ENCODE measurements around the gene TPGS2.
"Not testable (repeated sequence)": the region's sequence is repeated elsewhere in the genome, so short reads cannot be mapped to it uniquely, and the experiment has no call there.

TPGS2 gene

DNA sequence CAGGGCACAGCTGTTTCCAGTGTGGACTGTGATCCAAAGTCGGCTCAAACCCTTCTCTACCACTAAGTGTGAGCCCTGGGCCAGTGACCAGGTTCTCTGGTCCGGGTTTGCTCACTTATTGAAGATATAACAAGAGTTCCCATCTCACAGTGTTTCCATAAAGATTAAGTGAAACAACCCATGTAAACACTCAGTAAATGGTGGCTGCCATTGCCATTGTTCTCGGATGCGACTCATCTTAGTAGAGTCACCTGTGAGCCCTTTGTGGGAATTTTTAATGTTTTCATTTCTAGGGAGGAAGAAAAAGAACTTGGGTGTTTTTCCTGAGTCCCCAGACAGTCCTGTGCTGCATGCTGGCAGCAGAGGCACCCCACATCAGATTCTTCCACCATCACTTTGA lies 53.4 kb downstream of the TPGS2 start:
- DNase-seq (ENCODE audit: low read depth in 2 of 2), result no peak

DNA sequence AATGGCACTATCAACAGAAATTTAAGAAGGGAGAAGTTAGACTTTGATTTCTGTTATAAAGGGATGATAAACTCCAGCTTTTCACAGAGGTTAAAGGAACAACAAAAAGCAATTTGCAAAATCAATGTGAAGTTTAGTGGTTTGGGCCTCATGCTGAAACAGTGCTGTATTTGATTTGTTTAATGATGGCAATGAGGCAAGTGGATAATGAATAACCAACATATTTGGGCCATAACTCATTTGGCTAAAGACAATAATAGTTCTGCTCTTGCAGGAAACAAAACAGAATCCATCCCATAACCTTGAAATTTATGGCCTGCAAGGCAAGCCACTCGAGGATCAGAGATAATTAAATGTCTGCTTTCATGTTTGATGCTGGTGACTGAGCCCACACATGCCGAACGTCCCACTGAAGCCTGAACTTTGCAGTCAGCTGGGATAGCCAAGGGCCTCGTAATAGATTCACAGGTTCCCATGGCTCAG lies 56.5 kb downstream of the TPGS2 start:
- DNase-seq (ENCODE audit: low read depth in 2 of 2), result no peak

DNA sequence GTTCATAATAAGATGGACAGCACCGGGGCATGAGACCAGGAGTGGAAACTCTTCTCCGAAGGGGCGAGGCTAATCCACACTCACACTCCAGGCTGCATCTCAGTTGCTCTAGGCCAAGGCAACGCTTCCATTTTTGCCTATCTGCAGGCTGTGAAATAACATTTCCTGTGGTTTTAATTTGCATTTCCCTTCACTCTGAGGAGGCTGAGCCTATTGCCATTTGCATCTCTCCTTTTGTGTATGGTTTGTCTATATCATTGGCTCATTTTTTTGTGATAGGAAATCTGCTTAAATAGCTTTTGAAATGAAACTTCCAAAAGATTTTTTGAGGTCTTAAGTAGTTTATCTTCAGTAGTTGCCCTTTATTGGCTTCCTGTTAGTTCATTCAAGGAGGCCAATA lies 57.6 kb downstream of the TPGS2 start:
- no peak for DNase-seq (ENCODE audit: low read depth in 2 of 2)

DNA sequence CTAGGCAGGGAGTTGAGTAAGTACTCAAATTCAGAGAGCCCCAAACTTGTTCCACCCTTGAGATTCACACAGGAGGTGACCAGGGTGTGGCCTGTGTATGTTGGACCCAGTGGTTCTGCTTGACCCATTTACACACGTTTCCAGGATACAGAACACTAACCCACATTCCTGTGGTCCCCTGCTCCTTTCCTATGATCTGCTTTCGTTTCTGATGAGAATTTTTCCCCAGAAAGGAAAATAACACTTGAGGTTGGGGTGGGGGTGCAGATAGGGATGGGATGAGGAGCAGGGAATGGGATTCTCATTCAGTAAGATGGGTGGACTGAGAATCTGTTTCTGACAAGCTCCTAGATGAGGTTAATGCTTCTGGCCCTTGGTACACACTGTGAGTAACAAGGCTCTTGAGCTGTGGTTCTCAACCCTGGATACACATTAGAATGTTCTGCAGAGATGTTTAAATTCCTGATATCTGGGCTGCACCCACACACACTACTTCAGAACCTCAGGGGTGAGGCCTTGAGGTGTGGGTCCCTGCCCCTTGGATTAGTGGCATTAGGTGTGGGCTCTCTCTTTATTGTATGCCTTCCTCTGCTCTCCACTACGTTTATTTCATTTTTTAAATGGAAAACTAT lies 58.4 kb downstream of the TPGS2 start:
- no peak for DNase-seq (ENCODE audit: low read depth in 2 of 2)

DNA sequence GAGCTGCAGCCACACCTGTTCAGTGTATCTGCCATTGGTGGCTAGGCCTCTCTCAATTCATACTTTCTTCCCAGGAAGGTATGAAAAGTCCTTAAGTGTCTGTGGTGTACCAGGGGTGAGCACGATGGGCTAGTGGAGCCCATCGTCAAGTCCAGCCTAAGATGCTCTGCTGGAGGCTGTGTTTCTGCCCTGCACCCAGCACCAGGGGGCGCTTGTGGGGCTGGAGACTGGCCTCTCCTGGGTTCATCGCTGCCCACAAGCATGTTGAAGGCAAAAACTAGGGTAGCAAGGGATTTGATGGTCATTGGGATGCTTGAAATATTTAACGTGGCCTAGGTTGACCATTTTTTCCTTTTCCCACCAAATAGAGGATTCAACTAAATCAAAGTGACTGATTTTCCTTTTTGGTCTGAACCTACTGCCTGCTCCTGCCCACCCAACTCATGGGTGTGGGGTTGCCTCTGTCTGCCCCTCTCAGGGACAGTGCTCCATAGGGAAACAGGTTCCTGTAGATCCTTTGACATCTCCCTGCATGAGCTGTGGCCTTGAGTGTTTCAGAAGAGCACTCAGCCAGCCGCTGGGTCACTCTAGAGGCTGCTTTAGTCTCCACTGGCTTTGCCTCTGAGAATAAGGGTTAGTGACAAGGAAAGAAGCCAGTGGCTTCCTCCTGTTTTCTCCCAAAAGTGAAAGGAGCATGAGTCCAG lies 59.0 kb downstream of the TPGS2 start:
- DNase-seq (ENCODE audit: low read depth in 2 of 2), result peak in 1 of 2 donors; percentile 12

DNA sequence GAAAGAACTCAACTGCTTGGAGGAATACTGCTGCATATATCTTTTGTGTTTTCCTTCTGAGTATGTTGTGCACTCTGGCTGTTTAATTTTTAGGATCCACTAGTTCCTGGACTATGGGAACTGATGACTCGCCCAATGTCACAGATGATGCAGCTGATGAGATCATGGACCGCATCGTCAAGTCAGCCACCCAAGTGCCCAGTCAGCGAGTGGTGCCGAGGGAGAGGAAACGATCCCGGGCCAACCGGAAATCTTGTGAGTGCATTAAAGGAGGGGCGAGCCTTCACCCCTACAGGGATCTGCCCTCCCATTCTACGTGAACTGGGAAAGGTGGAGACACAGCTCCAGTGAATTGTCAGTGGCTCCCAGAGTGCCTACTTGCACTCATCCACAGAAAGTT lies 59.6 kb downstream of the TPGS2 start:
- DNase-seq (ENCODE audit: low read depth in 2 of 2), result no peak

DNA sequence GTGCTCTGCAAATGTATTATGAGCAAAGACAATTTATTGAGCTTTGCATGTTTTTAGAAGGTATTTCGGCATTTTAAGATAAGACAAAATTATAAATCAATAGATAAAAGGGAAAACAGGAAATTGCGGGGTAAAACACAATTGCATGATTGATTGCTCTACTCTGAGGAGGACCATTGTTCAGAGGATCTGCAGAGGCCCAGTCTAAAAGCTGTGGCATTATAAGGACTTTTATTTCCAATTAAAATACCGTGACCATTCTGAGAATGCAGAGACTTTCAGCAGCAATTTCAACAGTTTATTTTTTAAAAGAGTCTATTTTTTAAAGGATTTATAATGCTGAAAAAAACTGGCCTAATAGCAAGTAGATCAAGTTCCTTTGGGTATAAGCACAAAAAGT lies 62.0 kb downstream of the TPGS2 start:
- DNase-seq (ENCODE audit: low read depth in 2 of 2), result no peak

DNA sequence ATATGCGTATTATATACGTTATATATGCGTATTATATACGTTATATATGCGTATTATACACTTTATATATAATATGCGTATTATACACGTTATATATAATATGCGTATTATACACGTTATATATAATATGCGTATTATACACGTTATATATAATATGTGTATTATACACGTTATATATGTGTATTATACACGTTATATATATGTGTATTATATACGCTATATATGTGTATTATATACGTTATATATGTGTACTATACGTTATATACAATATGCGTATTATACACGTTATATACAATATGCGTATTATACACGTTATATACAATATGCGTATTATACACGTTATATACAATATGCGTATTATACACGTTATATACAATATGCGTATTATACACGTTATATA lies 65.8 kb downstream of the TPGS2 start:
- not testable (repeated sequence) for DNase-seq (ENCODE audit: low read depth in 2 of 2)

DNA sequence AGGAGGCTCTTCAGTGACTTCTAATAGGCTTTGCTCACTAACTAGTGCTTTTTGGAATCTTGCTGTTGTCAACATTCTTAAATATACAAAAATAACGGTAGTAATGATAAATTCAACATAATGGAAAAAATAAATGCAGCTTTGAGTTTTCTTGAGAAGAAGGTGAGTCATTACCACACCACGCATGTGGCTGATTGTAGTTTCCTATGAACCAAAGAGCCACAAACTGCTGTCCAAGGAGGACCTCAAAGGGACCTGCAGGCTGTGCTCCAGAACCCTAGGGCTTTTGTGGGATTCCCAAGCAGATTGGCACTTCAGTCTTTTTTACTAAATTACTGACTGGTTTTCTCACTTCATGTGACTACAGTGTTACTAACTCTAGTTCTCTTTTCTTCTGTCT lies 66.7 kb downstream of the TPGS2 start:
- DNase-seq (ENCODE audit: low read depth in 2 of 2), result no peak

DNA sequence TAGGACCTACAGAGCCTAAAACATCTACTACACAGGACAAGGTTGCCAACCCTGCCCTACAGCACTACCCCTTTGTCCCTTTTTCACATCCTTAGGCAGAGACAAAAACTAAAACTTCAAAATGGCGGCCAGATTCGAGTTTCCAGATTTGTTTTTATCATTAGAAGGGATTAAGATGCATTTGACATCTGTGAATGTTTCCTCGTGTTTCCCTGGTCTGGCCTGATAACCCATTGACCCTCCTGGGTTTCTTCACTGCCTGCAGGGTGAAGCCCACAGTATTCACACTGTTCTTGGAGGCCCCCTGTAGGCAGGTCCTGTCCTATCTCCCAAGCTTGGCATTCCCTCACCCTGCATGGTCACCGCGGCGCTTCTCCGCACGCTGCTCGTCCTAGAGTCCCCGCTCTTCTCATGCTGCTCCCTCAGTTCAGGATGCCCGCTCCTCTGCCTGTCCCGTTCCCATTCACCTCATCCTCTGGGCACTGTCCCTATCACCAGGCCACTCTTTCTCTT lies 67.6 kb downstream of the TPGS2 start:
- no peak for DNase-seq (ENCODE audit: low read depth in 2 of 2)

DNA sequence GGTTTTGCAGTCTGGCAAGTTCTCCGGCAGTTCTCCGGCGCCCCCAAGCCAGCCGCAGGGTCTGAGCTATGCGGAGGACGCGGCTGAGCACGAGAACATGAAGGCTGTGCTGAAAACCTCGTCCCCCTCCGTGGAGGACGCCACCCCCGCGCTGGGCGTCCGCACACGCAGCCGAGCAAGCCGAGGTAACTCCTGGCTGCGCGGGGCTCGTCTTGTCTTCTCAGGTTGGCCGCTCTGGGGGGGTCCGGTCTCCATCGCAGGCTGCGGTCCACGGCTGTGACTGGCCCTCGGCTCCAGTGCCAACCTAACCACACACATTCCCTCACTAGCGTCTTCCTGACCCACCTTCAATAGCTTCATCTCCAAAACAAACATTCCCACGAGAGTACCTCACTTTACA lies 68.2 kb downstream of the TPGS2 start:
- no peak for DNase-seq (ENCODE audit: low read depth in 2 of 2)

DNA sequence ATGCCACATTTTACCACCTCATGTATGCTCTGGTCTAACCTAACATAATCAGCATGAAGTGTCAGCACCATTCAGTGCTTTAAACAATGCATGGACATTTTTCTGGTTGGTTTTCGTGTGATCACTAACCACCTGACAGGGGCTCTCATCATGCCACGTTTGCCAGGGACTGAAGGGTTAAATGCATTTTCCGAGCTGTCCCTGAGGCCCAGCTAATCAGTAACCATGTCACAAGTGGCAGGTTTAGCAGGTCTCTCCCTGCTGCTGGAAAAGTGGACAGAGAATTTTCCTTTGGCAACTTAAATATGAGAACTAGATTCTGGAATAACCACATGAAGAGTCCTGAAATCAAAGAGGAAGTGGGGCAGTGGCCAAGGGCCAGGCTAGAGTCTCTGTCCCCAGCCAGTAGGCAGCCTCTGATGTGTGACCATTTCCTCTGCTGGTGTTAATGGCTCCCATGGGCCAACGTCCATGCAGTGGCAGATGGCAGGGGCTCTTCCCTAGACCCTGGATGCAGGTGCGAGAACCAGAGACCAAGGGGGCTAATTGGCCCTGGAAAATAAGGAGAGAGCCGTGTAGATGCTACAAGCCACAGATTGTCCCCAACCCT lies 69.5 kb downstream of the TPGS2 start:
- DNase-seq (ENCODE audit: low read depth in 2 of 2), result no peak

DNA sequence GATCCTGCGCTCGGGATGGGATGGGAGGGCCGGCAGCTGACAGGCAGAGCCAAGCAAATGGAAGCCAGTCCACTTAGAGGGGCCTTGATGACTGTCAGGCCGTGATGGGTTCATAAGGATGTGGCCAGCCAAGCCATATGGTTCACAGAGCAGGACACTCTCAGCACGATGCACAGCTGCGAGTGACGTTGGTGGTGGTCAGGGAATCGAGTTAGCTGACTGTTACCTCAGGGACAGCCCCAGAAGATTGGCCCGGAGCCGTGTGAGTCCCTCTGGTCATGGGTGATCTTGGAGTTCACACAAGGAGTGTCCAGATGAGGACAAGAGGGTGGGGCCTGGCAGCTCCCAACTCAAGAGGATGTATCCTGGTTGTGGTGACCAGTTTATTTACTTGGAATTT lies 70.2 kb downstream of the TPGS2 start:
- DNase-seq (ENCODE audit: low read depth in 2 of 2), result no peak

DNA sequence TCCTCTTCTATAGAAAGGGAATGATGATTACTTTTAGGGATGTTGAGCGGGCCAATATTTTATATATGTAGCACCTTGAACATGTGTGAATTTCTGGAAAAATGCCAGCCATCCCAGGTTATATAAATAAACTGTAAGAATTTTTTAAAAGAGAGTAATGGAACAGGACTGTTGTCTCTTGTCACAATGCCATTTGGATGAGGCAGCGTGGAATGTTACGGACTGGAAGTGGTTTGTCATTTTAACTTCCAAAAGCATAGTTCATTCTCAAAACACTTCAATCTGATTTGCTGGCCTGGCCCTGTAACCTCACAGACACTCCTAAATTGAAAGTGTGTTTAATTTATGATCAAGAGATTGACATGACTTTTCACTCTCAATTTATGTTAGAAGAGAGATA lies 70.8 kb downstream of the TPGS2 start:
- DNase-seq (ENCODE audit: low read depth in 2 of 2), result no peak

DNA sequence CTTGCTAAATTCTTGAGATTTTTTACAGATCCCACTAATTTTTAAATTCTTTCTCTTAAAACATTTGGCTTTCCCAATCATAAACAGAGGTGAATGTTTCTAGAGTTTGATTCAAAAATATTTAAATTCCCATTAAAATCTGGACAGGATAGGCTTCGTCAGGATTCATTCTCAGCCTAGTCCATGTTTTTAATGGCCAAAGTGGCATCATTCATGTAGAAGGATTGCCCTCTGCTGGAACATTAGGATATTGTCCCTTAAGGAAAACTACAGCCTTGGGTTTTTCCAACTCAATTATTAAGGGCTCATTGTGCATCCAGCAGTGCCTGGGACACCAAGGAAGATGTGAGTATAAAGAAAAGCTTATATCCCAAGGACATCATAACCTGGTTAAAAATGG lies 71.7 kb downstream of the TPGS2 start:
- no peak for DNase-seq (ENCODE audit: low read depth in 2 of 2)

DNA sequence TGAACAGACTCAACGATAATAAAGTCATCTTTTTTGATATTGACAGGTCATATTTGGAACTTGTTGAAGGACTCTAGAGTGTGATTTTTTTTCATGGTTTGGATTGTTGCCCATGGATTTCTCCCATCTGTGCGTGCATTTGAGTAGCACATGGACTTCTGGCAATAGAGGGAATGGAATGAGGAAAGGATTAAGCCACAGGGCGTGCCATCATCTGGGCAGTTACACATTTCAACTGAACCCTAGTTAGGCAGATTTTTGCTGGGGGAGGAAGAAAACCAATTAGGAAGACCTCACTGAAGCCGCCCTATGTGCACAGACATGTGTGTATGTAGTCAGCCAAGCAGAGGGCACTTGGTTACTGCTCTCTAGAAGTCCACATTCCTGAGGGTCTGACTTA lies 72.6 kb downstream of the TPGS2 start:
- DNase-seq (ENCODE audit: low read depth in 2 of 2), result no peak

DNA sequence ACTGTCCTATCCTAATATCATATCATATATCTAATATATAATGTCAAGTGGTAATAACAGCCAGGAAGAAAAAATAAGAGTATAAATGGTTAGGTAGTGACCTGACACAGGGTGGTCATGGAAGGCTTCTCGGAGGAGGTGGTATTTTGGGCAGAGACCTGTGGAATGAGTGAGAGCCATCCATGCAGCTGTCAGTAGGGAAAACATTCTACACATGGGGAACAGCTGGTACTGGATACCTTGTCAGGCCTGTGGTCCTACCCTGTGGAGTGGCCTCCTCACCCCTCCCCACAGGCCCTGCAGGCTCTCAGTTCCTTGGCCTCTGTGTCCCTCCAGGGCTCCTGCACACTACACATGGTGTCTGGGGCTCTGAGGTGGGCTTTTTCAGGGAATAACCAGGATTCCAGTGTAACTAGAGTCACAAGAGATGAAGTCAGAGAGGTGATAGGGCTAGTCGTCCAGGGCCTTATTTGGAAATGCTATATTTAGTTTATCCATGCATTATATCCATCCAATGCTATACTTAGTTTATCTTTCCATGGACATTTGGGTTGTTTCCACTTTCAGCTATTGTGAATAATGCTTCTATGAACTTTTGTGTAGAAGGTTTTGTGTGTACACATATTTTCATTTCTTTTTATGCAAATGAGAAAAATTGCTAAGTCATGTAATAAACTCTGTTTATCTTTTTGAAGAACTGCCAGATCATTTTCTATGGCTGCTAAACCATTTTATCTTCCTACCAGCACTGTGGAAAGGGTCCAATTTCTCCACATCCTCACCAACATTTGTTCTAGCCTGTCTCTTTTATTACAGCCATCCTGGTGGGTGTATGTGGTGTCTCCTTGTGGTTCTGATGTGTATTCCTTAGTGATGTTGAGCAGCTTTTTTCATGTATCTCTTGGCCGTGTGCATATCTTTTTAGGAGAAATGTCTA lies 75.6 kb downstream of the TPGS2 start:
- no peak for DNase-seq (ENCODE audit: low read depth in 2 of 2)

DNA sequence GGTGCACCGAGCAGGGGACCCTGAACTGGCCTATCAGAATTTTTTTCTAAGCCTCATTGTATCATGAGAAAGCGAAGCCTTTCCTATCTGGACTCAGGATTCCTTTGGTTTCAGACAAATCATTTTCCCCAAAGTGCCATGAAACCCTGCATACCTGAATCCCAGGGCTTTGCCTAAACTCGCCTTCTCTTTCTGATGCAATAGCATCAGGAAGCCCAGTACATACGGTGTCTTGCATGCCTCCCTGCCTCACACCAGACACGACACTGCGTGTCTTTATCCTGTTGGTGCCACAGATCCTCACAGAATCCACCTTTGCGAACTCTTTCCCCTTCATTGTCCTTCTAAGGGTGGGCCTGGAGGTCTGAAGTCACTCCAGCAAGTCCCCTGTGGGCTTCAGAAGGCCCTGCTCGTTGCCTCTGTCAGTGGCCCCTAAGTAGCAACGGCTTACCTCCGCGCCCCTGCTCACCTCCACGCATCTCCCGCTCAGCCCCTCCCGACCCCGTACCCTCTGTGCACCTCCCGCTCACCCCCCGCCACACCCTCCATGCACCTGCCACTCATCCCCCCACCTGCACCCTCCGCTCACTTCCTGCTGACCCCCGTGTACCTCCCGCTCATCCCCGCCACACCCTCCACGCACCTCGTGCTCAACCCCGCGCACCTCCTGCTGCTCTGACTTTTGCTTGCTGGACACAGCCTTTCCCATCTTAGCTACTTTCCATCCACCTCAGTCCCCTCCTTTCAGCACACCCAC lies 83.4 kb downstream of the TPGS2 start:
- no peak for DNase-seq (ENCODE audit: low read depth in 2 of 2)

DNA sequence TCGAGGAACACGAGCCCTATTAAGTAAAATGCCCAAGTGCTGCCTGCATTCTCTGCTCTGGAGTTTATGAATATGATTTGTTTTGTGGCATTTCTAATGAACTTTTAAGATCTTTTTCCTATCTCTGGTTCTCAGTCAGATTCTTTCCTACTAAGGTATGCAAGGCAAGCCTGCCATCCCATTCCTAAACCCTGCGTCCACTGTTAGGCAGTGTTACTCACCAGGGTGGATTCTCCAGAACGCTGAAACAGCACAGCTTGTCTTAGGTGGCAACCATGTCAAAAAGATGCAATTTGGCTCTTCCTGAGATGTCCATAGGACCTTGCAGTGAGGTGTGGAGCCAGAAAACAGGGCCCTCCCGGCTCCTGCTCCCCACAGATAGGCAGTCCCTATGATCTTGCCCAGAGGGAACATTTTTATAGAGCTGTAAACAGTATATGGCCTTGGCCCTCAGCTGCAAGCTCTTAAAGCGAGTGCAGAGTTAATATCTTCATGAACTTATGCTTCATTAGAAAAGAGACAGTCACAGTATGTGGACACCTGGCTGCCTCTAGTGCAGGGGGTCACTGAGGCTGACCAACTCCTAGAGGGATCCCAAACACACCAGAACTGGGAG lies 84.4 kb downstream of the TPGS2 start:
- no peak for DNase-seq (ENCODE audit: low read depth in 2 of 2)

All from stimulated activated CD4-positive, alpha-beta T cell treated with anti-CD3 and anti-CD28 coated beads, Interleukin-15, amount 100 ng/mL, for 48 hours (primary cell).